HepG2 (cell line): ENCODE results near the gene KRTCAP2. TPM values are rescaled to one million over a fixed set of nuclear protein-coding genes. Genes with fewer than 3 reads are reported as not detected.
A peak's percentile ranks its signal among the peaks of the same experiment; 100 is the strongest.

ENCODE experiments used
- ATAC-seq: fragments of 200-7000 bp; cut with Tn5 transposase; 3 replicates; pipeline ENCODE4 v1.9.1; 2020; ENCODE audit warnings: mild to moderate bottlenecking, moderate library complexity
- BruUV-seq: library from RNA; stranded (reverse); fragments of 400-500 nt; replicated peaks from 2 replicates; lab custom pipeline; 2021; lab: Mats Ljungman, UMichigan
- CTCF ChIA-PET: fragments of 300-600 bp; formaldehyde crosslinking; extraction: SDS; loops from one replicate; lab custom pipeline; 2021; ENCODE audit warnings: low total read pairs, inconsistent platforms, low intra/inter-chr PET ratio; lab: Yijun Ruan, JAX
- POLR2A ChIA-PET: fragments of 350-600 bp; sonication (Branson Sonifier 250); formaldehyde crosslinking; loops from one replicate; lab custom pipeline; 2020; ENCODE audit warnings: antibody characterized with exemption, inconsistent platforms; lab: Yijun Ruan, JAX
- DNase-seq: peaks from one replicate; pipeline ENCODE4 v3.0.0-alpha.2; 2015; ENCODE audit warnings: low spot score
- FAIRE-seq: peaks from 3 replicates; lab custom pipeline; 2011; peaks lifted over from hg19 to GRCh38; lab: Jason Lieb, UNC
- H2AFZ ChIP-seq: one replicate; pipeline ENCODE4 v1.6.1; 2011; ENCODE audit warnings: low read length, inconsistent platforms
- H3K27ac ChIP-seq: fragments of 300-600 bp; 3 replicates; pipeline ENCODE4 v1.8.0; 2011; ENCODE audit warnings: mixed run types, mild to moderate bottlenecking, mixed read lengths, low read length, inconsistent platforms; ENCODE audit not compliant: insufficient read depth; ENCODE audit errors: extremely low read length
- H3K27me3 ChIP-seq, 2 experiments: fragments of 200-600 bp in 1 of 2; 2 replicates in 1 of 2; 3 replicates in 1 of 2; pipeline versions ENCODE4 v1.6.0 to v1.8.0; 2011; ENCODE audit warnings: low read length in 2 of 2, mild to moderate bottlenecking in 2 of 2, moderate library complexity in 2 of 2, inconsistent platforms in 1 of 2; ENCODE audit not compliant: insufficient read depth in 2 of 2, control insufficient read depth in 1 of 2
- H3K36me3 ChIP-seq, 2 experiments: fragments of 200-600 bp in 1 of 2; replicated peaks in 1 of 2; 2 replicates in 1 of 2; 3 replicates in 1 of 2; pipeline versions ENCODE4 v1.5.1 to v1.8.0; 2011; ENCODE audit warnings: low read length in 2 of 2, inconsistent platforms in 1 of 2; ENCODE audit not compliant: insufficient read depth in 2 of 2, control insufficient read depth in 1 of 2
- H3K4me1 ChIP-seq: 2 replicates; pipeline ENCODE4 v1.5.1; 2012; ENCODE audit warnings: low read length, inconsistent platforms; ENCODE audit not compliant: insufficient read depth
- H3K4me2 ChIP-seq: 2 replicates; pipeline ENCODE4 v1.6.0; 2011; ENCODE audit warnings: low read depth, low read length, inconsistent platforms
- H3K4me3 ChIP-seq, 3 experiments: fragments of 200-600 bp in 1 of 3; sonication (generic), shearing (Covaris generic) in 1 of 3; replicated peaks in 1 of 3; 2 replicates each; pipeline ENCODE4 v1.5.1; 2011 to 2016; ENCODE audit warnings: low read length in 3 of 3, inconsistent platforms in 2 of 3, low read depth in 2 of 3, mild to moderate bottlenecking in 2 of 3, control low read depth in 1 of 3, mixed read lengths in 1 of 3; ENCODE audit not compliant: insufficient read depth in 1 of 3
- H3K79me2 ChIP-seq: one replicate; pipeline ENCODE4 v1.6.1; 2011; ENCODE audit warnings: low read length, inconsistent platforms; ENCODE audit not compliant: insufficient read depth
- H3K9ac ChIP-seq: 2 replicates; pipeline ENCODE4 v1.6.0; 2011; ENCODE audit warnings: mild to moderate bottlenecking, low read depth, low read length, inconsistent platforms; ENCODE audit not compliant: insufficient read depth
- H3K9me3 ChIP-seq: 2 replicates; pipeline ENCODE4 v1.5.1; 2012; ENCODE audit warnings: mild to moderate bottlenecking, low read length
- H4K20me1 ChIP-seq: 2 replicates; pipeline ENCODE4 v1.6.0; 2011; ENCODE audit warnings: inconsistent platforms, mild to moderate bottlenecking, low read length, moderate library complexity; ENCODE audit not compliant: insufficient read depth
- BRD4 ChIP-seq: sonication (generic); formaldehyde crosslinking; IDR thresholded peaks from 2 replicates; pipeline ENCODE4 v1.4.0; 2020; ENCODE audit warnings: missing genetic modification reagents
- CSRNP2 ChIP-seq: sonication (generic); formaldehyde crosslinking; conservative IDR thresholded peaks from 2 replicates; pipeline ENCODE4 v1.8.0; 2022; ENCODE audit warnings: low read depth, missing genetic modification reagents
- IRF2 ChIP-seq: IDR thresholded peaks from 2 replicates; pipeline ENCODE4 v1.6.1; 2018; ENCODE audit warnings: missing genetic modification reagents, missing compliant biosample characterization
- KIAA2018 ChIP-seq: sonication (generic); formaldehyde crosslinking; IDR thresholded peaks from 2 replicates; pipeline ENCODE4 v1.5.0; 2020; ENCODE audit warnings: mild to moderate bottlenecking, missing genetic modification reagents, borderline replicate concordance
- PBX3 ChIP-seq: sonication (generic); formaldehyde crosslinking; IDR thresholded peaks from 2 replicates; pipeline ENCODE4 v1.8.1; 2023; ENCODE audit warnings: missing genetic modification reagents, inconsistent platforms, borderline replicate concordance
- RCOR2 ChIP-seq: IDR thresholded peaks from 2 replicates; pipeline ENCODE4 v1.6.1; 2016; ENCODE audit warnings: missing biosample characterization, missing genetic modification reagents
- SMAD1 ChIP-seq: sonication (generic); formaldehyde crosslinking; IDR thresholded peaks from 2 replicates; pipeline ENCODE4 v1.4.0; 2020; ENCODE audit warnings: missing genetic modification reagents, low read depth, mild to moderate bottlenecking, borderline replicate concordance
- ZNF121 ChIP-seq: sonication (generic); formaldehyde crosslinking; IDR thresholded peaks from 2 replicates; pipeline ENCODE4 v1.5.0; 2020; ENCODE audit warnings: mild to moderate bottlenecking, missing genetic modification reagents
- ZNF331 ChIP-seq: sonication (generic); formaldehyde crosslinking; IDR thresholded peaks from 2 replicates; pipeline ENCODE4 v1.4.0; 2020; ENCODE audit warnings: missing genetic modification reagents
- ZNF44 ChIP-seq: sonication (generic); formaldehyde crosslinking; IDR thresholded peaks from 2 replicates; pipeline ENCODE4 v1.5.1; 2020; ENCODE audit warnings: mild to moderate bottlenecking, missing genetic modification reagents
- ZNF513 ChIP-seq: sonication (generic); formaldehyde crosslinking; conservative IDR thresholded peaks from 2 replicates; pipeline ENCODE4 v1.5.0; 2020; ENCODE audit warnings: missing genetic modification reagents
- WGBS: methylation state at CpG from one replicate; pipeline ENCODE4 v1.1.6; 2017; ENCODE audit warnings: low lambda C conversion rate; 5-methylcytosine and 5-hydroxymethylcytosine counted together
- in situ Hi-C: cut with HindIII; loops from 2 replicates; pipeline ENCODE4 v1.10.0; 2017; ENCODE audit warnings: low pct_unique_long_range_greater_than_20kb; ENCODE audit not compliant: extremely low pct_ligation_motif_present
- intact Hi-C: fragments of 100-400 bp; cut with micrococcal nuclease; formaldehyde crosslinking; loops from one replicate; pipeline ENCODE4 v1.10.0; 2022; ENCODE audit not compliant: unreplicated experiment
- polyA plus RNA-seq, 8 experiments: library from polyadenylated mRNA; depleted of rRNA in 3 of 8; stranded (reverse) in 7 of 8; unstranded in 1 of 8; fragments of >200 nt; fragmentation: Illumina TruSeq in 4 of 8; extraction: Trizol in 4 of 8; gene quantifications; 2 replicates each; pipeline versions ENCODE4 v1.2.1 to v1.2.3, GENCODE V29; 2011 to 2016; ENCODE audit warnings: low read depth in 4 of 8, missing spikeins in 1 of 8, mixed read lengths in 1 of 8; ENCODE audit not compliant: insufficient read depth in 1 of 8
- total RNA-seq, 5 experiments: library from RNA; depleted of rRNA; stranded (reverse); fragments of >200 nt; fragmentation: Illumina TruSeq; extraction: Trizol; gene quantifications; 2 replicates each; pipeline ENCODE4 v1.2.3, GENCODE V29; 2016; ENCODE audit warnings: low read depth in 1 of 5

The KRTCAP2 gene
- total and polyA plus RNA-seq, 2 of the 13 experiments (the other 11 are each of a cell fraction or from before 2014, with no cell fraction given) = 77.3 to 79.4 TPM

GRCh38 chr1:155209312-155209721 is 36.2 kb upstream of the KRTCAP2 start:
- Histone ChIP-seq H3K9ac (peak overlapping the region; percentile 100), H2AFZ (no peak overlapping the region), H3K4me3 (peak overlapping the region; percentile 96 to 99 (median 98)), H3K4me2 (peak overlapping the region; percentile 100), H4K20me1 (no peaks in the 10 kb centered on the region), H3K9me3 (no peaks in the 10 kb centered on the region), H3K36me3 (peaks cover 3 to 5% of the 10 kb centered on the region in 2 experiments; a peak in 3 of 5 replicates), H3K79me2 (peaks cover 13% of the 10 kb centered on the region), H3K27me3 (peaks cover 0 to 9% of the 10 kb centered on the region in 2 experiments; a peak in 1 of 5 replicates), H3K27ac (peak overlapping the region; percentile 98), H3K4me1 (peaks cover 29% of the 10 kb centered on the region)
- ChIA-PET POLR2A (interaction anchor here (0.6 to 3.5 kb wide), 8 partner anchors 16 to 410 kb away, joined by 3 to 19 read pairs (median 3); partner anchors contain the start of genes FDPS and SCAMP3), CTCF (no interaction called here)
- in situ Hi-C loops = loop anchor here (10.0 kb wide), 1 partner anchor 385 kb away; no protein-coding TSS in a partner anchor
- DNase-seq = no peak
- no peak for ATAC-seq
- WGBS = 12% methylated on average over 3 of the region's 13 CpGs
- BruUV-seq = TSS peak; percentile 91
- FAIRE-seq = peak; percentile 56
- intact Hi-C loops = loop anchor here (5.0 to 10.0 kb wide), 2 partner anchors 95 to 113 kb away; partner anchors contain the start of genes FDPS, PKLR and RUSC1
- TF ChIP-seq CSRNP2 (no peak), ZNF44 (no peak), ZNF331 (0 out of 2 replicates have a peak, but pooled peaks have one; percentile 5), BRD4 (peak; percentile 81), ZNF513 (no peak), SMAD1 (no peak), KIAA2018 (CRISPR knock-in tag) (no peak), IRF2 (peak; percentile 16), PBX3 (CRISPR knock-in tag) (no peak), ZNF121 (CRISPR knock-in tag) (no peak), RCOR2 (no peak)
